ENCODE data around the gene FRMD4A.

FRMD4A gene

DNA sequence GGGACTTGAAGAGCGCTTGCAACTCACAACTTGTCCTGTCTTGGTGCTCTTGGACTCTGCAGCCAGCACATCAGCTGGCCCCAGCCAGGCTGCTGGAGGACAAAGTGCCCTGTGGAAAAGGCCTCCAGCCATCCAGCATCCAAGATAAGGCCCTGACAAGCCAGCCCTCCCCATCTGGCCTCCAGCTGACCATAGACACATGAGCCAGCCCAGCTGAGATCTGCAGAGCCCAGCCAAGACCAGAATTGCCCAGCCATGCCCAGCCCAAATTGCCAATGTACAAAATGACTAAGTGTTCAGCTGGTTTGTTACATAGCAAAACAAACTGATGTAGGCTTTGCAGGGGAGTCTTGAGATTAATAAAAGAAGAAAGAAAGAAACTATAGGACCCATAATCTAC lies 36.0 kb upstream of the FRMD4A start:
- DNase-seq (ENCODE audit: low spot score) = no peak
- no peaks in the 10 kb centered on the region for H3K4me1 ChIP-seq (ENCODE audit: insufficient read depth, poor library complexity, severe bottlenecking)
- H3K36me3 ChIP-seq (ENCODE audit: low read depth) = no peaks in the 10 kb centered on the region
- no peaks in the 10 kb centered on the region for H3K9me3 ChIP-seq (ENCODE audit: severe bottlenecking)
- H3K27ac ChIP-seq (ENCODE audit: poor library complexity, severe bottlenecking) = no peak overlapping the region
- no peak overlapping the region for H3K4me3 ChIP-seq (ENCODE audit: severe bottlenecking)
- ATAC-seq (ENCODE audit: low read depth) = no peak
- TF ChIP-seq, protein P1, sequence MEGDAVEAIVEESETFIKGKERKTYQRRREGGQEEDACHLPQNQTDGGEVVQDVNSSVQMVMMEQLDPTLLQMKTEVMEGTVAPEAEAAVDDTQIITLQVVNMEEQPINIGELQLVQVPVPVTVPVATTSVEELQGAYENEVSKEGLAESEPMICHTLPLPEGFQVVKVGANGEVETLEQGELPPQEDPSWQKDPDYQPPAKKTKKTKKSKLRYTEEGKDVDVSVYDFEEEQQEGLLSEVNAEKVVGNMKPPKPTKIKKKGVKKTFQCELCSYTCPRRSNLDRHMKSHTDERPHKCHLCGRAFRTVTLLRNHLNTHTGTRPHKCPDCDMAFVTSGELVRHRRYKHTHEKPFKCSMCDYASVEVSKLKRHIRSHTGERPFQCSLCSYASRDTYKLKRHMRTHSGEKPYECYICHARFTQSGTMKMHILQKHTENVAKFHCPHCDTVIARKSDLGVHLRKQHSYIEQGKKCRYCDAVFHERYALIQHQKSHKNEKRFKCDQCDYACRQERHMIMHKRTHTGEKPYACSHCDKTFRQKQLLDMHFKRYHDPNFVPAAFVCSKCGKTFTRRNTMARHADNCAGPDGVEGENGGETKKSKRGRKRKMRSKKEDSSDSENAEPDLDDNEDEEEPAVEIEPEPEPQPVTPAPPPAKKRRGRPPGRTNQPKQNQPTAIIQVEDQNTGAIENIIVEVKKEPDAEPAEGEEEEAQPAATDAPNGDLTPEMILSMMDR (IDR thresholded peaks at IDR 0.05; ENCODE audit: poor library complexity, severe bottlenecking) = no peak
- H3K27me3 ChIP-seq (ENCODE audit: insufficient read depth, poor library complexity, severe bottlenecking) = no peaks in the 10 kb centered on the region

DNA sequence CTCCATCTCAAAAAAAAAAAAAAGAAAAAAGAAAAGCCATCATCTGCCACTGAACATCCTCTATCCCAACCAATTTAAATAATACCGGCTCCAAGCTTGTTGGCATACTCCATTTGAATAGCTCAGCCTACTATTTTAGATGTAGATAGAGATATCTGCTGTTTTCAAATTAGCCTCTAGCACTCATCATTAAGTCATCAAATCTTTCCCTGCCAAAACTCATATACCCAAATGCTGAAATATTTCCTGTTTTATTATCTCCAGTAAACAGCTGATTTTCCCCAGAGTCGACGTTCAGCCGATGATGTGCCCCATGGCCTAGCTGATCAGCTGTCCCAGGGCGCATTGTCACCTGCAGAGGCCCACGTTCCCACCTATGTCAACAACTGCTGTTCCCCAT lies 34.5 kb upstream of the FRMD4A start:
- ATAC-seq (ENCODE audit: low read depth) = no peak
- H3K27me3 ChIP-seq (ENCODE audit: insufficient read depth, poor library complexity, severe bottlenecking) = no peaks in the 10 kb centered on the region
- H3K9me3 ChIP-seq (ENCODE audit: severe bottlenecking) = no peaks in the 10 kb centered on the region
- no peaks in the 10 kb centered on the region for H3K36me3 ChIP-seq (ENCODE audit: low read depth)
- no peak overlapping the region for H3K27ac ChIP-seq (ENCODE audit: poor library complexity, severe bottlenecking)
- TF ChIP-seq, protein P1 (IDR thresholded peaks at IDR 0.05; ENCODE audit: poor library complexity, severe bottlenecking) = no peak
- H3K4me3 ChIP-seq (ENCODE audit: severe bottlenecking) = no peak overlapping the region
- no peaks in the 10 kb centered on the region for H3K4me1 ChIP-seq (ENCODE audit: insufficient read depth, poor library complexity, severe bottlenecking)
- DNase-seq (ENCODE audit: low spot score) = no peak

DNA sequence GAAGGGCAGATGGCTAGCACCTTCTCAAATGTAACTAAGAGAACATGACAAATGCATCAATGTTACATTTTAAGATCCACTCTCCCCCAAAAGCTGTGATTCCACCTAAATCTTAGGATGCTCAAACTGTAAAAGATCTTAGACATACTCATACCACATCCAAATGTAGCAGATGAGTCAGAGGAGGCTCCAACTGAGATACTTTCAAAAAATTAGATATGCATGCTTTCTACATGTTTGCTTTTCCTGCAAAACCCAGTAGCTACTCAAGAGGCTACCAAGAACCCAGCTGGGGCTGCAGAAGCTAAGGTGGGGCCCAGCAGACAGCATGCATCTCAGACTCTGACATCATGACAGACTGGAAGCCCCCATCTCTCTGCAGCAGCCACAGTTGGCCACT lies 31.4 kb upstream of the FRMD4A start:
- TF ChIP-seq, protein P1 (IDR thresholded peaks at IDR 0.05; ENCODE audit: poor library complexity, severe bottlenecking) = no peak
- H3K4me3 ChIP-seq (ENCODE audit: severe bottlenecking) = no peak overlapping the region
- H3K27me3 ChIP-seq (ENCODE audit: insufficient read depth, poor library complexity, severe bottlenecking) = no peaks in the 10 kb centered on the region
- DNase-seq (ENCODE audit: low spot score) (no peak), ATAC-seq (ENCODE audit: low read depth) (no peak)
- no peaks in the 10 kb centered on the region for H3K36me3 ChIP-seq (ENCODE audit: low read depth)
- no peaks in the 10 kb centered on the region for H3K4me1 ChIP-seq (ENCODE audit: insufficient read depth, poor library complexity, severe bottlenecking)
- H3K27ac ChIP-seq (ENCODE audit: poor library complexity, severe bottlenecking) = no peak overlapping the region
- no peaks in the 10 kb centered on the region for H3K9me3 ChIP-seq (ENCODE audit: severe bottlenecking)

DNA sequence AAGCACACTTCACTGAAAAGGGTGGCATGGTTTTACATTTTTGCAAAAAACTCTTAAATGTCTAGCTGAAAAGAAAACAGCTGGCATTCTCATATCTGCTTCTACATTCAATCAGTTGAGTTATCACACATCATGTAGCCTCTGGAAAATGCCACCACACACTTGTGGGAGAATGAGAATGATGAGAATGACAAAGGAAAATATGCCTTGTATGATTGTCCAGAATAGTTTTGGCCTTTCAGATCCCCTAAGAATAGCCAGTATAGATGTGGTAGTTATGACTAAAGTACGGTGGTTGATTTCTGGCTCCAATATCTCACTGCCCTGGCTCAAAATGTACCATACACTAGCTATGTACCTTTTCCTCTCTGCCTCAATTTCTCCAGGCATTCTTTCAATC lies 30.2 kb upstream of the FRMD4A start:
- H3K36me3 ChIP-seq (ENCODE audit: low read depth) = no peaks in the 10 kb centered on the region
- no peaks in the 10 kb centered on the region for H3K27me3 ChIP-seq (ENCODE audit: insufficient read depth, poor library complexity, severe bottlenecking)
- DNase-seq (ENCODE audit: low spot score) (no peak), ATAC-seq (ENCODE audit: low read depth) (no peak)
- H3K9me3 ChIP-seq (ENCODE audit: severe bottlenecking) = no peaks in the 10 kb centered on the region
- TF ChIP-seq, protein P1 (IDR thresholded peaks at IDR 0.05; ENCODE audit: poor library complexity, severe bottlenecking) = no peak
- no peaks in the 10 kb centered on the region for H3K4me1 ChIP-seq (ENCODE audit: insufficient read depth, poor library complexity, severe bottlenecking)
- no peak overlapping the region for H3K27ac ChIP-seq (ENCODE audit: poor library complexity, severe bottlenecking)
- H3K4me3 ChIP-seq (ENCODE audit: severe bottlenecking) = no peak overlapping the region

DNA sequence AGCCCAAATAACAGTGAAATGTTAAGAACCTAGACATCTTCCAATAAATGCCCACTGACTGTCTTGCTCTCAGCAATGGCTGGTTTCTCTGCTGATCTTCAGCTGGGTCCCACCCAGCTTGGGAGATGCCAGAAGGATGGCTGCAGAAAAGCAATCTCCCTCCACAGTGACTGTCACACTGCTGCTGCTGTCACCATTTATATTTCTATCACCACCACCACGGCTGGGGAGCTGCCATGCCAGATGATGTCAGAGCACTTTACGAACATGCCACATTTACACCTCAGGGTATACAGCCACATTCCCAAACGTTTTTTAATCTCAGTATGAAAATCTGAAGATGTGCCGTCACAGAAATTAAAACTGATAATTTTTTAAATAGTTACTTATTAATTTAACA lies 29.8 kb upstream of the FRMD4A start:
- TF ChIP-seq, protein P1 (IDR thresholded peaks at IDR 0.05; ENCODE audit: poor library complexity, severe bottlenecking) = no peak

More for the DNA sequence above, 29.8 kb upstream of the FRMD4A start:
- Histone ChIP-seq H3K4me1 (ENCODE audit: insufficient read depth, poor library complexity, severe bottlenecking) (no peaks in the 10 kb centered on the region), H3K4me3 (ENCODE audit: severe bottlenecking) (no peak overlapping the region), H3K9me3 (ENCODE audit: severe bottlenecking) (no peaks in the 10 kb centered on the region), H3K27ac (ENCODE audit: poor library complexity, severe bottlenecking) (no peak overlapping the region), H3K36me3 (ENCODE audit: low read depth) (no peaks in the 10 kb centered on the region), H3K27me3 (ENCODE audit: insufficient read depth, poor library complexity, severe bottlenecking) (no peaks in the 10 kb centered on the region)
- no peak for DNase-seq (ENCODE audit: low spot score)
- ATAC-seq (ENCODE audit: low read depth) = no peak
